B cell (primary cell): ENCODE measurements around the gene SRD5A3. TPM values are rescaled to one million over a fixed set of nuclear protein-coding genes. Genes with fewer than 3 reads are reported as not detected.

Source experiments
- ATAC-seq: fragments of 200-7000 bp; cut with Tn5 transposase; one replicate; pipeline ENCODE4 v1.10.0; 2021; ENCODE audit warnings: low read depth, mild to moderate bottlenecking, moderate number of reproducible peaks, moderate library complexity
- CTCF ChIA-PET: fragments of 350-600 bp; sonication (Branson Sonifier 250); formaldehyde crosslinking; loops from one replicate; lab custom pipeline; 2021; ENCODE audit warnings: antibody characterized with exemption, inconsistent platforms; lab: Charles Lee
- POLR2A ChIA-PET: fragments of 350-600 bp; sonication (Branson Sonifier 250); formaldehyde crosslinking; loops from one replicate; lab custom pipeline; 2021; ENCODE audit warnings: antibody characterized with exemption; lab: Charles Lee
- DNase-seq: peaks from one replicate; pipeline ENCODE4 v3.0.0; 2013
- H2AFZ ChIP-seq: 2 replicates; pipeline ENCODE4 v1.6.1; 2012; ENCODE audit warnings: mild to moderate bottlenecking, low read depth, low read length; ENCODE audit not compliant: insufficient read depth, poor library complexity, severe bottlenecking
- H3K27ac ChIP-seq, 2 donors: 1 replicate in 1 of 2; 2 replicates in 1 of 2; pipeline ENCODE4 v1.5.1; 2012 to 2013; ENCODE audit warnings: low read length in 2 of 2, mild to moderate bottlenecking in 2 of 2, moderate library complexity in 1 of 2
- H3K27me3 ChIP-seq, 4 experiments: fragments of 200-600 bp in 1 of 4; sonication (generic) in 1 of 4; replicated peaks in 1 of 4; 1 replicate in 2 of 4; 2 replicates in 2 of 4; pipeline versions ENCODE4 v1.6.1 to v1.7.0; 2013 to 2016; ENCODE audit warnings: low read length in 3 of 4, mild to moderate bottlenecking in 2 of 4, mixed read lengths in 1 of 4, moderate library complexity in 1 of 4; ENCODE audit not compliant: insufficient read depth in 4 of 4, control insufficient read depth in 3 of 4; ENCODE audit errors: control extremely low read depth in 1 of 4
- H3K36me3 ChIP-seq, 2 experiments: replicated peaks in 1 of 2; 1 replicate in 1 of 2; 2 replicates in 1 of 2; pipeline versions ENCODE4 v1.6.1 to v1.7.1; 2013; ENCODE audit warnings: low read length in 1 of 2; ENCODE audit not compliant: insufficient read depth in 2 of 2, control insufficient read depth in 1 of 2; ENCODE audit errors: control extremely low read depth in 1 of 2, extremely low read depth in 1 of 2
- H3K4me1 ChIP-seq, 2 donors: fragments of 200-600 bp in 1 of 2; sonication (generic) in 1 of 2; 1 replicate in 1 of 2; 2 replicates in 1 of 2; pipeline versions ENCODE4 v1.5.1 to v1.6.1; 2013 to 2017; ENCODE audit warnings: low read length in 2 of 2; ENCODE audit not compliant: control insufficient read depth in 2 of 2, insufficient read depth in 2 of 2
- H3K4me2 ChIP-seq: replicated peaks from 2 replicates; pipeline ENCODE3; 2012; ENCODE audit warnings: mild to moderate bottlenecking, low read depth, low read length; ENCODE audit not compliant: poor library complexity, severe bottlenecking
- H3K4me3 ChIP-seq, 5 experiments: fragments of 200-600 bp in 1 of 5; sonication (generic) in 1 of 5; 1 replicate in 3 of 5; 2 replicates in 2 of 5; pipeline versions ENCODE4 v1.5.1 to v1.7.0; 2011 to 2016; ENCODE audit warnings: low read length in 4 of 5, mild to moderate bottlenecking in 4 of 5, low read depth in 2 of 5, control low read depth in 1 of 5, moderate library complexity in 1 of 5; ENCODE audit not compliant: insufficient read depth in 1 of 5; ENCODE audit errors: control extremely low read depth in 1 of 5, extremely low read depth in 1 of 5
- H3K79me2 ChIP-seq: fragments of 200-600 bp; sonication (generic); one replicate; pipeline ENCODE4 v1.6.0; 2016; ENCODE audit warnings: low read length; ENCODE audit not compliant: control insufficient read depth, insufficient read depth
- H3K9ac ChIP-seq: fragments of 200-600 bp; sonication (generic); 2 replicates; pipeline ENCODE4 v1.6.1; 2017; ENCODE audit warnings: mild to moderate bottlenecking, low read length, moderate library complexity
- H3K9me3 ChIP-seq, 3 donors: one replicate each; pipeline versions ENCODE4 v1.6.1 to v1.7.1; 2013; ENCODE audit warnings: low read length in 2 of 3; ENCODE audit not compliant: control insufficient read depth in 2 of 3, insufficient read depth in 1 of 3; ENCODE audit errors: control extremely low read depth in 1 of 3
- H4K20me1 ChIP-seq: 2 replicates; pipeline ENCODE4 v1.6.0; 2012; ENCODE audit warnings: mild to moderate bottlenecking, low read length; ENCODE audit not compliant: insufficient read depth, control insufficient read depth, poor library complexity, severe bottlenecking
- H3K27ac Mint-ChIP-seq: one replicate; pipeline ENCODE4 v1.8.0; 2021; ENCODE audit warnings: mixed read lengths
- H3K27me3 Mint-ChIP-seq: one replicate; pipeline ENCODE4 v1.8.0; 2021; ENCODE audit warnings: mixed read lengths
- H3K4me1 Mint-ChIP-seq: one replicate; pipeline ENCODE4 v1.8.0; 2021; ENCODE audit warnings: mixed read lengths
- H3K4me3 Mint-ChIP-seq: one replicate; pipeline ENCODE4 v1.8.0; 2021; ENCODE audit warnings: mixed read lengths
- H3K9me3 Mint-ChIP-seq: one replicate; pipeline ENCODE4 v1.8.0; 2022; ENCODE audit warnings: mixed read lengths; ENCODE audit not compliant: insufficient read depth
- CTCF ChIP-seq: fragments of 200-600 bp; IDR thresholded peaks from one replicate; pipeline ENCODE4 v1.8.0; 2022; ENCODE audit warnings: antibody characterized with exemption, mild to moderate bottlenecking
- EZH2 ChIP-seq: IDR thresholded peaks from 2 replicates; pipeline ENCODE4 v1.6.1; 2012; ENCODE audit warnings: borderline replicate concordance, low read depth, mild to moderate bottlenecking, moderate library complexity, low read length; ENCODE audit not compliant: insufficient read depth, poor library complexity, severe bottlenecking
- WGBS: methylation state at CpG from one replicate; pipeline ENCODE4 v1.1.5; 2013; ENCODE audit warnings: missing lambda C conversion rate; ENCODE audit not compliant: insufficient coverage; 5-methylcytosine and 5-hydroxymethylcytosine counted together
- intact Hi-C: fragments of 100-400 bp; cut with micrococcal nuclease; formaldehyde crosslinking; loops from one replicate; pipeline ENCODE4 v1.10.0; 2022
- polyA plus RNA-seq: library from polyadenylated mRNA; depleted of rRNA; stranded (reverse); fragments of >200 nt; gene quantifications from 2 replicates; pipeline ENCODE4 v1.2.3, GENCODE V29; 2012
- total RNA-seq, 2 donors: library from RNA; stranded (reverse); fragments of 120-200 nt in 1 of 2; gene quantifications; 1 replicate in 1 of 2; 2 replicates in 1 of 2; pipeline versions ENCODE4 v1.2.3 to v1.2.4, GENCODE V29; 2013 to 2022

SRD5A3 gene
- total and polyA plus RNA-seq, 2 donors (not counting 1 experiment from before 2014, with no cell fraction given) = 0.88 to 3.6 TPM

GRCh38 chr4:55399581-55399980 is 53.5 kb downstream of the SRD5A3 start:
- no peak overlapping the region for H3K4me3 ChIP-seq
- H3K4me2 ChIP-seq = peak overlapping the region; percentile 87
- DNase-seq (no peak), ATAC-seq (no peak)
- H3K79me2 ChIP-seq = peaks cover 74% of the 10 kb centered on the region
- ChIA-PET POLR2A (no interaction called here), CTCF (interaction anchor here (1.0 to 2.3 kb wide), 3 partner anchors 10 to 466 kb away, joined by 3 to 20 read pairs (median 7); partner anchors contain the start of gene SRD5A3)
- no peak overlapping the region for H3K27ac Mint-ChIP-seq
- no peak overlapping the region for H3K9ac ChIP-seq
- H3K36me3 ChIP-seq = peaks cover 3% of the 10 kb centered on the region in 2 experiments
- intact Hi-C loops = loop anchor here (5.0 to 10.0 kb wide), 4 partner anchors 1065 to 1578 kb away; partner anchors contain the start of genes CHIC2, NOA1, POLR2B and REST
- peaks cover 48% of the 10 kb centered on the region for H4K20me1 ChIP-seq
- H3K27me3 ChIP-seq = no peaks in the 10 kb centered on the region
- WGBS = no CpG with 5 or more reads among the region's 1 CpG
- H3K27me3 Mint-ChIP-seq = no peaks in the 10 kb centered on the region
- no peak overlapping the region for H3K27ac ChIP-seq
- H3K9me3 ChIP-seq = no peaks in the 10 kb centered on the region
- H2AFZ ChIP-seq = no peak overlapping the region
- no peak for TF ChIP-seq EZH2
- TF ChIP-seq CTCF = no peak
- no peak overlapping the region for H3K4me3 Mint-ChIP-seq
- peaks cover 48% of the 10 kb centered on the region for H3K4me1 Mint-ChIP-seq
- H3K4me1 ChIP-seq = peaks cover 28 to 33% of the 10 kb centered on the region in 2 donors
- H3K9me3 Mint-ChIP-seq = no peaks in the 10 kb centered on the region

GRCh38 chr4:55405073-55405472 is 59.0 kb downstream of the SRD5A3 start:
- intact Hi-C loops = no loop called here
- H3K4me3 Mint-ChIP-seq = no peak overlapping the region
- TF ChIP-seq EZH2 (no peak), CTCF (no peak)
- DNase-seq (no peak), ATAC-seq (no peak)
- Histone ChIP-seq H4K20me1 (peaks cover 46% of the 10 kb centered on the region), H3K9me3 (no peaks in the 10 kb centered on the region), H2AFZ (no peak overlapping the region), H3K9ac (no peak overlapping the region), H3K27me3 (no peaks in the 10 kb centered on the region), H3K36me3 (peaks cover 12 to 15% of the 10 kb centered on the region in 2 experiments), H3K27ac (no peak overlapping the region), H3K79me2 (peaks cover 86% of the 10 kb centered on the region), H3K4me3 (no peak overlapping the region), H3K4me1 (peaks cover 9 to 13% of the 10 kb centered on the region in 2 donors), H3K4me2 (no peak overlapping the region)
- H3K27me3 Mint-ChIP-seq = no peaks in the 10 kb centered on the region
- H3K9me3 Mint-ChIP-seq = no peaks in the 10 kb centered on the region
- peaks cover 34% of the 10 kb centered on the region for H3K4me1 Mint-ChIP-seq
- no CpG with 5 or more reads among the region's 3 CpGs for WGBS
- H3K27ac Mint-ChIP-seq = no peak overlapping the region
- ChIA-PET CTCF (no interaction called here), POLR2A (no interaction called here)
